Activated CD8-positive, alpha-beta T cell treated with anti-CD3 and anti-CD28 coated beads for 36 hours (primary cell): ENCODE measurements around the gene TP73. TPM values are rescaled to one million over a fixed set of nuclear protein-coding genes. Genes with fewer than 3 reads are reported as not detected.

Source experiments
- ATAC-seq: fragments of 200-7000 bp; cut with Tn5 transposase; one replicate; pipeline ENCODE4 v1.10.0; 2021; ENCODE audit warnings: mild to moderate bottlenecking, moderate library complexity
- CTCF ChIA-PET: fragments of 350-600 bp; sonication (Branson Sonifier 250); formaldehyde crosslinking; loops from one replicate; lab custom pipeline; 2021; ENCODE audit warnings: antibody characterized with exemption; lab: Charles Lee
- POLR2A ChIA-PET: fragments of 350-600 bp; sonication (Branson Sonifier 250); formaldehyde crosslinking; loops from one replicate; lab custom pipeline; 2021; ENCODE audit warnings: antibody characterized with exemption; lab: Charles Lee
- DNase-seq: peaks from one replicate; pipeline ENCODE4 v3.0.0-alpha.2; 2020
- H3K27ac Mint-ChIP-seq: one replicate; pipeline ENCODE4 v1.8.0; 2021; ENCODE audit warnings: mild to moderate bottlenecking, mixed read lengths
- H3K27me3 Mint-ChIP-seq: one replicate; pipeline ENCODE4 v1.8.0; 2021; ENCODE audit warnings: mixed read lengths
- H3K36me3 Mint-ChIP-seq: one replicate; pipeline ENCODE4 v1.8.0; 2021; ENCODE audit warnings: low read depth, mixed read lengths
- H3K4me1 Mint-ChIP-seq: one replicate; pipeline ENCODE4 v1.8.0; 2021; ENCODE audit warnings: low read depth, mixed read lengths
- H3K4me3 Mint-ChIP-seq: one replicate; pipeline ENCODE4 v1.8.0; 2021; ENCODE audit warnings: mild to moderate bottlenecking, moderate library complexity, mixed read lengths
- H3K9me3 Mint-ChIP-seq: one replicate; pipeline ENCODE4 v1.8.0; 2021; ENCODE audit warnings: mixed read lengths
- CTCF ChIP-seq: fragments of 200-600 bp; IDR thresholded peaks from one replicate; pipeline ENCODE4 v1.8.0; 2022; ENCODE audit warnings: antibody characterized with exemption, mild to moderate bottlenecking
- intact Hi-C: fragments of 100-400 bp; cut with micrococcal nuclease; formaldehyde crosslinking; loops from one replicate; pipeline ENCODE4 v1.10.0; 2022
- total RNA-seq, 2 experiments: library from RNA; stranded (reverse); gene quantifications; one replicate each; pipeline ENCODE4 v1.2.3, GENCODE V29; 2021

Gene TP73
- total RNA-seq, 2 experiments from 2014 or later: 0.60 to 0.68 TPM

- Mint-ChIP-seq H3K4me3 (no peak overlapping the region), H3K27me3 (no peaks in the 10 kb centered on the region), H3K9me3 (no peaks in the 10 kb centered on the region), H3K36me3 (no peaks in the 10 kb centered on the region), H3K4me1 (peaks cover 18% of the 10 kb centered on the region), H3K27ac (no peak overlapping the region)
- ATAC-seq (no peak), DNase-seq (no peak)
- ChIA-PET CTCF (interaction anchor here (0.9 to 4.2 kb wide), 4 partner anchors 8 to 137 kb away, joined by 3 to 19 read pairs (median 7); no protein-coding TSS in a partner anchor), POLR2A (no interaction called here)
- intact Hi-C loops: no loop called here
- no peak for TF ChIP-seq CTCF
These were observed 24.6 kb upstream of the TP73 start for GRCh38 chr1:3627515-3628253.

GRCh38 chr1:3628445-3628844 is 23.9 kb upstream of the TP73 start:
- H3K27ac Mint-ChIP-seq: no peak overlapping the region
- H3K27me3 Mint-ChIP-seq: no peaks in the 10 kb centered on the region
- no peak overlapping the region for H3K4me3 Mint-ChIP-seq
- H3K9me3 Mint-ChIP-seq: no peaks in the 10 kb centered on the region
- CTCF ChIA-PET: interaction anchor here (0.9 to 4.2 kb wide), 4 partner anchors 9 to 138 kb away, joined by 3 to 19 read pairs (median 7); no protein-coding TSS in a partner anchor
- intact Hi-C loops: no loop called here
- no peak for DNase-seq
- H3K36me3 Mint-ChIP-seq: peaks cover 7% of the 10 kb centered on the region
- TF ChIP-seq CTCF: no peak
- ATAC-seq: no peak
- POLR2A ChIA-PET: no interaction called here
- peaks cover 11% of the 10 kb centered on the region for H3K4me1 Mint-ChIP-seq

GRCh38 chr1:3629561-3630160 is 22.7 kb upstream of the TP73 start:
- Mint-ChIP-seq H3K4me3 (no peak overlapping the region), H3K27ac (no peak overlapping the region), H3K9me3 (no peaks in the 10 kb centered on the region), H3K36me3 (peaks cover 8% of the 10 kb centered on the region), H3K27me3 (no peaks in the 10 kb centered on the region), H3K4me1 (peaks cover 5% of the 10 kb centered on the region)
- ATAC-seq: no peak
- intact Hi-C loops: no loop called here
- ChIA-PET CTCF (interaction anchor here (0.6 to 4.2 kb wide), 4 partner anchors 10 to 95 kb away, joined by 3 to 19 read pairs (median 6); no protein-coding TSS in a partner anchor), POLR2A (interaction anchor here (1.1 kb wide), 1 partner anchor 12 kb away, joined by 3 read pairs; no protein-coding TSS in a partner anchor)
- no peak for TF ChIP-seq CTCF
- no peak for DNase-seq

- Mint-ChIP-seq H3K36me3 (peaks cover 8% of the 10 kb centered on the region), H3K27me3 (no peaks in the 10 kb centered on the region), H3K27ac (no peak overlapping the region), H3K4me3 (no peak overlapping the region), H3K9me3 (no peaks in the 10 kb centered on the region), H3K4me1 (peaks cover 5% of the 10 kb centered on the region)
- intact Hi-C loops: no loop called here
- ChIA-PET CTCF (interaction anchor here (0.6 to 4.2 kb wide), 3 partner anchors 11 to 94 kb away, joined by 3 to 19 read pairs (median 3); no protein-coding TSS in a partner anchor), POLR2A (interaction anchor here (1.1 kb wide), 1 partner anchor 12 kb away, joined by 3 read pairs; no protein-coding TSS in a partner anchor)
- DNase-seq (no peak), ATAC-seq (no peak)
- TF ChIP-seq CTCF: no peak
These were observed 22.1 kb upstream of the TP73 start for GRCh38 chr1:3630161-3630611.
